HG03280 (cell line): ENCODE data around the gene LTBP1.
"Not testable (repeated sequence)": the region's sequence is repeated elsewhere in the genome, so short reads cannot be mapped to it uniquely, and the experiment has no call there.

Source experiments
- ATAC-seq: cut with Tn5 transposase; IDR thresholded peaks from one replicate; pipeline ENCODE4 v1.9.1; 2021; ENCODE audit warnings: mild to moderate bottlenecking, moderate library complexity; ENCODE audit not compliant: unreplicated experiment

The LTBP1 gene

GRCh38 chr2:32946314-32947075, at the start of gene LTBP1:
TSS of gene LTBP1 (plus strand) at chr2:32946953. CDS start at chr2:32947325, 372 bp downstream.
- ATAC-seq: peak; percentile 64

- ATAC-seq: no peak
Observed at GRCh38 chr2:32900246-32900973, 46.3 kb upstream of the LTBP1 start.

- no peak for ATAC-seq
Observed at GRCh38 chr2:32901313-32901712, 45.4 kb upstream of the LTBP1 start.

GRCh38 chr2:32902174-32902573, 44.6 kb upstream of the LTBP1 start:
- no peak for ATAC-seq

GRCh38 chr2:32902986-32903385, 43.8 kb upstream of the LTBP1 start:
- no peak for ATAC-seq

GRCh38 chr2:32904074-32904473, 42.7 kb upstream of the LTBP1 start:
- ATAC-seq: no peak

GRCh38 chr2:32904751-32905150, 42.0 kb upstream of the LTBP1 start:
- ATAC-seq: no peak

- ATAC-seq: no peak
Observed at GRCh38 chr2:32905270-32905669, 41.5 kb upstream of the LTBP1 start.

GRCh38 chr2:32910883-32911598, 35.7 kb upstream of the LTBP1 start:
- peak; percentile 93 for ATAC-seq

GRCh38 chr2:32915694-32916093, 31.1 kb upstream of the LTBP1 start:
- no peak for ATAC-seq

GRCh38 chr2:32918774-32919173, 28.0 kb upstream of the LTBP1 start:
- ATAC-seq: no peak

GRCh38 chr2:32919901-32920300, 26.9 kb upstream of the LTBP1 start:
- ATAC-seq: not testable (repeated sequence)

- ATAC-seq: not testable (repeated sequence)
Observed at GRCh38 chr2:32921486-32921885, 25.3 kb upstream of the LTBP1 start.

- no peak for ATAC-seq
Observed at GRCh38 chr2:32922501-32922900, 24.3 kb upstream of the LTBP1 start.

- no peak for ATAC-seq
Observed at GRCh38 chr2:32923109-32923508, 23.6 kb upstream of the LTBP1 start.

- no peak for ATAC-seq
Observed at GRCh38 chr2:32925283-32925815, 21.4 kb upstream of the LTBP1 start.

GRCh38 chr2:32925976-32926707, 20.6 kb upstream of the LTBP1 start:
- no peak for ATAC-seq

- no peak for ATAC-seq
Observed at GRCh38 chr2:32926708-32927084, 20.1 kb upstream of the LTBP1 start.

- no peak for ATAC-seq
Observed at GRCh38 chr2:32930436-32930835, 16.3 kb upstream of the LTBP1 start.

GRCh38 chr2:32931519-32931918, 15.2 kb upstream of the LTBP1 start:
- ATAC-seq: no peak
